KOPT-K1 (cell line): ENCODE data around the gene PDZD8.
"Not testable (repeated sequence)": the region's sequence is repeated elsewhere in the genome, so short reads cannot be mapped to it uniquely, and the experiment has no call there.

ENCODE experiments used
- H3K27ac ChIP-seq: fragments of 200-600 bp; sonication (generic); 2 replicates; pipeline ENCODE4 v1.5.1; 2016; ENCODE audit warnings: antibody characterized with exemption, mild to moderate bottlenecking, low read depth, low read length; ENCODE audit not compliant: poor library complexity, severe bottlenecking
- H3K36me3 ChIP-seq: fragments of 200-600 bp; sonication (generic); 2 replicates; pipeline ENCODE4 v1.5.1; 2017; ENCODE audit warnings: antibody characterized with exemption, mild to moderate bottlenecking, low read length, moderate library complexity; ENCODE audit not compliant: insufficient read depth
- H3K9me3 ChIP-seq: fragments of 200-600 bp; sonication (generic); 2 replicates; pipeline ENCODE4 v1.5.1; 2017; ENCODE audit warnings: antibody characterized with exemption, low read length, mild to moderate bottlenecking; ENCODE audit not compliant: insufficient read depth, poor library complexity, severe bottlenecking

The PDZD8 gene

DNA sequence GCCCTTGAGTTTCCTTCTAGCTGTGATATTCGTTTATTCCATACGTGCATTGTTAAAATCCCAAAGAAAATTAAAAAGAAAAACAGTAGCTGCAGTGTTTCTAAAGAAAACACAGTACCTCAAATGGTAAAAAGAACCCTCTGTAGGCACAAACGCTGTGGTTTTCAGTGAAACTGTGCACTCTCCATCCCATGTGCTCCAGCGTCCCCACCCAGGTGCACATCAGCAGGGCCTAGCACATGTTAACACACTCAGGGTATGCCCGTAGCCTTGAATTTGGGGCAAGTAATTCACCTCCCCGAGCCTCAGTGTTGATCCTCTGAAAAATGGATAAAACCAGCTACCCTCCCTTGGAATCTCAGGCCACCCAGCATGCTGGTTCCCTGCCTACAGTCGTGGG, 124.8 kb downstream of the PDZD8 start:
- H3K9me3 ChIP-seq: no peaks in the 10 kb centered on the region
- H3K36me3 ChIP-seq: peaks cover 16% of the 10 kb centered on the region; the same call in 1 of the 2 replicates
- H3K27ac ChIP-seq: peak overlapping the region; percentile 92

DNA sequence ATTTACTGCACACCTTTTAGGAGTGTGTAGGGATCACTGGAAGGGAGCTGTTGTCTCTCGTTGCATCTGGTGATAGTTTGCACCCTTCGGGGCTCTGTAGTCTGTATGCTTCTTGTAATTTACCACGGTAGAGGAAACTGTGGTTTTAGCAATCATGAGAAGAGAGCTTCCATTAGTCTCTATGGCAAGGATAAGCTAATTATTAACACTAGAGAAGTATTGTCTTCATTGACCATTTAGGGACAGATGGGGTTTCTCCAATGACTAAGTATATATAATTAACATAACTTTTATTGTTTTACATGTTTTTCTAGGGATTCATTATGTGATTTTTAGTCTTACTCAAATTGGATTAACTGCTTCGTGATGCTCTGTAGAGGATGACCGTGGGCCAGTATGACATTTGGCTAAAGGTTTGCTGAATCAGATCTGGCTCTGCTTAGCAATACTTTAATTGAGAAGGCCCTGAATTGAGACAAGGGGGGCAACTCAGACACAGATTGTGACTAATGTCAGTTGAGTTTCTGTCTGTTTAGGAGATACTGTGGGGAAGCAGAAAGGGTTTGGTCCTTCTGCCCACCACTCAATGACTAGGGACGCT, 125.6 kb downstream of the PDZD8 start:
- Histone ChIP-seq H3K27ac (peak overlapping the region; percentile 92), H3K36me3 (peaks cover 16% of the 10 kb centered on the region), H3K9me3 (no peaks in the 10 kb centered on the region)

DNA sequence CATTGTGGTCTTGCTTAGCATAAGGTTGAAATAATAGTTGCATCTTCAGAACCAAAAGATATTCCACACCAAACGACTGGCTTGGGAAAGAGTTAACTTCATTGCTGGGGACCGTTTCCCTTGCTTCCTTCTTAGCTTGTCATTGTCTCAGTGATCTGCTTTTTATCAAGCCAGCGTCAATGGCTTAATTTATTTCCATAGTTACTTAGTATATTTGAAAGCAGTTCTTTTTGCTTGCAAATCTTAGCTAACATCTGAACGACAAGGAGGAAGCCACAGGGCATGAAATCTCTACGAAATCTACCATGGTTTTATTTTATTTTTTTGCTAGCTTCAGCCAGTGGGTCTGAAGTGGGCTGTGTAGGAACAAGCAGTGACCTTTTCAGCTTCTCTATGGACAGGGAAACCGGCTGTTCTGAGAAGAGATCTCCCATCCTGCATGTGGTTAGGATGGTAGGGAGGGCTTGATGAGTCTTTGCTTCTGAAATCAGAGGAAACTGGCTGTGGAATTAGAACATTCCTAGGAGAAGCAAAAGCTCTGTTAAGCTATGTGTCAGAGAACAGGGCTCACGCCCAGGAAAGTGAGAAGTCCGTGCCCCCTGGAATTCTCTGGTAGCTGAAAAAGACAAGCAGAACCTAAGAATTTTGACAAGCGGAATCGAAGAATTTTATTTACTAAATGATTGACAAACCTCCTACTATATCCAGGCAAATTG, 126.3 kb downstream of the PDZD8 start:
- Histone ChIP-seq H3K36me3 (peaks cover 19% of the 10 kb centered on the region), H3K27ac (peak overlapping the region; percentile 92), H3K9me3 (no peaks in the 10 kb centered on the region)

DNA sequence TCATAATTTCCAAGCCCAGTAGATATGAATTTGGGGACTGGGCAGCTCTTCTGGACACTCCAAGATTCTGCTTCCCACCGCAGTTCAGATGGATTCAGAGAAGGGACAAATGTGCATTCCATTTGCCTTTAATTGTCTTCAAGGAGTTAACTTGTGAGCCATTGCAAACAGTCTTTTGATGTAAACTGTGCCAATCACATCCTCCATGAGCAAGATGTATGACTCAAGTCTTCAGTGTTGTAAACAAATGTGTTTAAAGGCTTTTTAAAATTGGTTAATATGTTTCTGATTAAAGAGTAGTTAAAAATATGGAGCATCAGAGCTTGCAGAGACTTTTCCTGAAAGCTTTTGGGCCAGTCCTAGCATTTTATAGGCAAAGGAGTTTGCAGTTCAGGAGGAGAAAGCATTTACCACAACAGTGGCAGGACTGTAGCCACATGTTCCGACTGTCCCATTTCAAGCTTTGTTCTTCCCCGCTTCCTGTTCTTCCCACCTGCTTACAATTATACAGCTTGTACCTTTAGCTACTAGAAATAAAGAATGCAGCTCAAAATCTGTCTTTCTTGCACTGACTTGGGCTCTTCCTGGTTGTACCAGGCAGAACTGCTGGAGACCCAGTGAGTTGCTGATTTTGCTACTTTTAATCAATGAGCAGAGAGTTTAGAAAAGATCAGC, 128.1 kb downstream of the PDZD8 start:
- peaks cover 20% of the 10 kb centered on the region for H3K36me3 ChIP-seq
- no peaks in the 10 kb centered on the region for H3K9me3 ChIP-seq
- peak overlapping the region; percentile 92 for H3K27ac ChIP-seq

DNA sequence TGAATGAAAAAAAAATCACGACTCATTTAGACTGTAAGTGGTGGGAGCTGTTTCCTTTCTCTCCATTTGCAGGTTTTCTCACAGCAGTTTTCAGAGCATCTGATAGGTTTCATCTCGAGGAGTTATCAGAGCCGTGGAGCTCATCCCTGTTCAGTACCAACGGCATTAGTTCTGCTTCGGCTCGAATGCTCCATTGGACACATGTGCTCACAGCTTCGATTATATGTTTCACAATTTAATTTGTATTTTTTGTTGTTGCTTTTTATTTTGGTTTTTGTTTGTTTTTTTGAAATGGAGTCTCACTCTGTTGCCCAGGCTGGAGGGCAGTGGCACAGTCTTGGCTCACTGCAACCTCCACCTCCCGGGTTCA, 132.8 kb downstream of the PDZD8 start:
- no peaks in the 10 kb centered on the region for H3K9me3 ChIP-seq
- H3K36me3 ChIP-seq: peaks cover 20% of the 10 kb centered on the region
- H3K27ac ChIP-seq: no peak overlapping the region

DNA sequence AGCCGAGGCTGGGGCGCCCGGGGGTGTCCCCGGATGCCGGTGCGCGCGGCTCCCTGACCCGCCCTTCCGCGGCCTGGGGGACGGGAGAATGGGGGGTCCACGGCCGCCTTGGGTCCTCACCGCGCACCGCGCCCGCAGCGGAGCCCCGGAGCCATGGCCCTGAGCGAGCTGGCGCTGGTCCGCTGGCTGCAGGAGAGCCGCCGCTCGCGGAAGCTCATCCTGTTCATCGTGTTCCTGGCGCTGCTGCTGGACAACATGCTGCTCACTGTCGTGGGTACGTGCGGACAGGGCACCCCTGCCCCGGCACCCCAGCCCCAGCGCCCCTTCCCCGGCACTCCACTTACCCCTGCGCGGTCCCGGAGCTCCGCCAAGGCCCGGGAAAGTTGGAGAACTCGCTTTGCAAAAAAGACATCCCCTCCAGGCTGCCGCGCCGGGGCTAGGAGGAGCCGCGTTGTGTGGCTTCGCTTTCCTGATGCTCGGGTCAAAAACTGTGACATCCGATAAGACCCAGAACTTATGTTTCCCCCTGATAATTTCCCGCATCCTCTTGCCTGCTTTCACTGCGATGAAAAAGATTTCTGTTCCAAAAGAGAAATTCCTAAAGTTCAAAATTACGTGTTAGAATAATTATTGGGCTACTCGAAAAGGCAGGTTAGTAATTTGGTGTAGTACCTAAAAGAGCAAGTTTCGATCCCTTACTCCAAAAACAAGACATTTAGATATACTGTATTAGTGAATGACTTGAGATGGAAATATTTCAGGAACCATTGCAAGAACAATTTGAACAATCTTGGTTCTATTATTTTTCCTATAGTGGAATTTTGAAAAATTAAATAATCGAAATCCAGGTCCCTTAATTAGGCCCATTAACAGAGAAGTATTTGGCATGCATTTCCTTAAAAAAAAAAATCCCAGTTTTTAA, 133.4 kb downstream of the PDZD8 start:
- peak overlapping the region; percentile 53 for H3K27ac ChIP-seq
- H3K9me3 ChIP-seq: no peaks in the 10 kb centered on the region
- peaks cover 20% of the 10 kb centered on the region for H3K36me3 ChIP-seq

DNA sequence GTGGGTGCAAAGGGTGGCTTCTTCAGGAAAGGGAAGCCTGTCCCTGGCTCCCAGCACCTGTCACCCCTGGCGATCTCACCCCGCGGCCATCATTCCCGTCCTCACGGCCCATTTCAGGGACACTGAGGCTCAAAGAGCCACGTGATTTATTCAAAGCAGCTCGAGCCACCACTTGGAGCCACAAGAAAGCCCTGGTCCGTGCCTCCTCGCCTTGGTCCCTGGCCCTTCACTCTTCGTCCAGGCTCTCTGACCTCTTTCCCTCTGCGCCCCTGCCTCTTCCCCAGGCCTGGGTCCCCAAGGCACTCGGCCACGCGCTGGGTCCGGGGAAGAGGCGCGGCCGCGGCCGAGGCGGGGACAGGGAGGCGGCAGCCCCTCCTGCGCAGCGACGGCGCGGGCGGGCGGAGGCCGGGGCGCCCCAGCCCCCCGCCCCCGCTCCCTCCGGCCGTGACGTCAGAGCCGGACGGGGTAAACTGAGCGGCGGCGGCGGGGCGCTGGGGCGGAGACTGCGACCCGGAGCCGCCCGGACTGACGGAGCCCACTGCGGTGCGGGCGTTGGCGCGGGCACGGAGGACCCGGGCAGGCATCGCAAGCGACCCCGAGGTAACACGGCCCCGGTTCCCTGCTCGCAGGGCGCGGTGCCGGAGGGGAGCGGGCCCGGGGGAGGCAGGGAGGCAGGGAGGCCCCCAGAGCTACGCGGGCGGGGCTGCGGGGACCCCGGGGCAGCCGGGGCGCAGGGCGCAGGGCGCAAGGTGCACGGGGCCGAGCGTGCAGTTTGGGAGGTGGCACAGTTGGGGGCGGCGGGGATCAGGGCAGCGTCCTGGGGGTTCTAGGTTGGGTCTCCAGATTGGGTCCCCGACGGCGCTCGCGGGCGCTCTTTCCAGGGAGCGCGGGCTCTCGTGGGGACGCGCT, 134.4 kb downstream of the PDZD8 start, which contains the start of gene SLC18A2:
Gene SLC18A2 (plus strand): TSS at position 494 of the 909 bp plus-strand sequence. CDS start 580 bp downstream, outside the sequence.
- Histone ChIP-seq H3K36me3 (peaks cover 20% of the 10 kb centered on the region), H3K27ac (peak within 1 kb of the TSS; percentile 53), H3K9me3 (no peaks in the 10 kb centered on the region)

DNA sequence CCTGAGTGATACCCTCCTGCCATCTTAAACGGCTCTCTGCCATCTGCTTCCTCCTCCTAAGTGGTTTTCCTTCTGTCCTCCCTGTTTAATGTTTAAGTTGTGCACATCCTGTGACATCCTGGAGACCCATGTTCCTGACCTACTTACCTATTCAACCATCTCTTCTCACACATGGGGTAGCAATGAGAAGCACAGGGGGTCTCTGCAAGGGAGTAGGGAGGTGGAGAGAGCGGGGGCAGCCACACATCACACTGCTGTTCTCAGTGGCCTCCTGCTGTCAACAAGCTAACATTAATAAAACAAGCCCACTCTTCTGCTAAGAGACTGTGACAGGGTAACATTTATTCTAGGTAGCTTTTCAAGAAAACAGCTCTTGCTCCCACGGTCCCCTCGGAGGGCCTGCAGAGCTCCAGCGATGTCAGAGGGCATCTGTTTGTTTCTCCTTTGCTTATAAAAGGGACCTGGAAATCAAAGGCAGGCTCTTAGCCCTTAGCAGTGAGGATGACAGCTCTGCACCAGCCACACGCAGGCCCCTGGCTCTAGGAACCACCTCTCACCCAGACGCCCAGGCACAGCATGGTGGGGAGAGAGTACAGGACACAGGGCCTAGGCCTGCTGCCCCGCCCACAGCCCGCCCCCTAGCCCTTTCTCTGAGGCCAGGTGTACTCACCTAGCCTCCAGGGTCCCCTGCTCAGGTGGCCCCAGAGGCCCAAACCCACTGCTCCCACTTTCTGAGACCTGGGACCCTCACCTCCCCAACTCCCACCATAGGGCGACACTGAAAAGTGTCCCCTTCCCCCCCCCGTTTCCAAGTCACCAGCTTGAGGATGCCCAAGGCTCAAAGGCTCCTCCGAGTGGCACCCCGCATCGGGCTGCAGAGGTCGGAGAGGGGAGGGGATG, 135.3 kb downstream of the PDZD8 start:
- H3K36me3 ChIP-seq: peaks cover 12% of the 10 kb centered on the region
- no peaks in the 10 kb centered on the region for H3K9me3 ChIP-seq
- no peak overlapping the region for H3K27ac ChIP-seq

DNA sequence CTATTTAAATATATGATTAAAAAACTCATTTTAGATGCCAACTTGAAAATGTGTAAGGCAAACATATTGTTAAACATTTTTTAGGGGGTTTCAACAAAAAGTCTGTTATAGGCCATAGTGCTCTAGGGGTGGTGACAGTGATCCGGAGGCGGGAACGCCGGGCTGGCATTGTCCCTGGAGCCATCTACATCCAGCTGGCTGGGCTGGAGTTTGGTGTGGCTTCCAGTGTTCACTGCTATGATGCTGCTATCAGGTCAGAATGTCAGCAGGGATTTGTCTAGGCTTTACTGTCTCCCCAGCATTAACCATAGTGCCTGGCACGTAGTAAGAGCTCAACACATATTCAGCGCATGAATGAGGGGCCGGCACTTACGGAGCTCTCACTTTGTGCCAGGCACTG, 136.2 kb downstream of the PDZD8 start:
- Histone ChIP-seq H3K36me3 (peaks cover 3% of the 10 kb centered on the region), H3K9me3 (no peaks in the 10 kb centered on the region), H3K27ac (no peak overlapping the region)

DNA sequence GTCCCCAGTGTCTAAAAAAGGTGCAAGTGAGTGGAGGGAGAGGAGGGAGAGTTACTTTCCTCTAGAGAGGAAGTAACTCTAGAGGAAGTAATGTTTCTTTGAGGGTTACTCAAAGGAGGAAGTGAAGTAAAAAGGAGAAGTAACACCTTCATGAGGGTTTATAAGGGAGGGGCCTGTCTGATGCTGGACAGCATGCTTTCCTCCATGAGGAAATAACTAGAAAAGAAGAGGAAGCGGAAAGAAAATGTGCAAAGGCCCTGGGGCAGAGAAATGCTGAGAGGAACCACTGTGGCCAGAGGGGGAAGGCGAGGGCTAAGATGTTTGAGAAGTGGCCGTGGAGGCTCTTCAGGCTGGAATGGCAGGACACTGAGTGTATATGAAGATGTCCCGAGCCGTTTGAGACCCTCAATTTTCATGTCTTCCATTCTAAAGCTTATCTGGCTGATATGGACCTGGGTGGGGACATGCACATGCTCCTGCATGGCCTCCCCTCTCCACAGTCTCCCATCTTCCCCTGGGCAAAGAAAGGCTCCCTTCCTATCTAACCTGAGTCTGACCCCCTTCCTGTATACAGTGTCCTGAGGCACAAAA, 137.7 kb downstream of the PDZD8 start:
- H3K27ac ChIP-seq: no peak overlapping the region
- no peaks in the 10 kb centered on the region for H3K36me3 ChIP-seq
- no peaks in the 10 kb centered on the region for H3K9me3 ChIP-seq

DNA sequence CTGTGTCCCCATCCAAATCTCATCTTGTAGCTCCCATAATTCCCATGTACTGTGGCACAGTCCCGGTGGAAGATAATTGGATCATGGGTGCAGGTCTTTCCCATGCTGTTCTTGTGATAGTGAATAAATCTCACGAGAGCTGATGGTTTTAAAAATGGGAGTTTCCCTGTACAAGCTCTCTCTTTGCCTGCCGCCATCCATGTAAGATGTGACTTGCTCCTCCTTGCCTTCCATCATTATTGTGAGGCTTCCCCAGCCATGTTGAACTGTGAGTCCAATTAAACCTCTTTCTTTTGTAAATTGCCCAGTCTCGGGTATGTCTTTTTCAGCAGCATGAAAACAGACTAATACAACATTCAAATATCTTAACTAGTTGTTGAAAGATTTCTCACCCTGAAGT, 145.1 kb downstream of the PDZD8 start:
- peaks cover 12% of the 10 kb centered on the region for H3K9me3 ChIP-seq
- not testable (repeated sequence) for H3K27ac ChIP-seq, H3K36me3 ChIP-seq

DNA sequence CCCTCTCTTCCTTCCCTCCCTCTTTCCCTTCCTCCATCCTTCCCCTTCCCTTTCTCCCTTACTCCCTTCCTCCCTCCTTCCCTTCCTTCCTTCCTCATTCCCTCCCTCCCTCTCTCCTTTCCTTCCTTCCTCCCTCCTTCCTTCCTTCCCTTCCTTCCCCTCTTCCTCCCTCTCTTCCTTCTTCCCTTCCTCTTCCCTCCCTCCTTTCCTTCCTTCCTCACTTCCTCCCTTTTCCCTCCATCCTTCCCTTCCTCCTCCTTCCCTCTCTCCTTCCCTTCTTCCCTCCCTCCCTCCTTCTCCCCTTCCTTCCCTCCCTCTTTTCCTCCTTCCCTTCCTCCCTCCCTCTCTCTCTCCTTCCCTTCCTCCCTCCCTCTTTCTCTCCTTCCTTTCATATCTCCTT, 147.0 kb downstream of the PDZD8 start:
- Histone ChIP-seq H3K27ac (no peak overlapping the region), H3K36me3 (no peaks in the 10 kb centered on the region), H3K9me3 (peaks cover 12% of the 10 kb centered on the region)
